ENCODE data around the gene ACVRL1.

GRCh38 chr12:51890133-51890464 lies 17.2 kb upstream of the ACVRL1 start:
- no peak for TF ChIP-seq EZH2 (IDR thresholded peaks at IDR 0.05; ENCODE audit: low read length, missing control alignments)
- TF ChIP-seq, protein P1, sequence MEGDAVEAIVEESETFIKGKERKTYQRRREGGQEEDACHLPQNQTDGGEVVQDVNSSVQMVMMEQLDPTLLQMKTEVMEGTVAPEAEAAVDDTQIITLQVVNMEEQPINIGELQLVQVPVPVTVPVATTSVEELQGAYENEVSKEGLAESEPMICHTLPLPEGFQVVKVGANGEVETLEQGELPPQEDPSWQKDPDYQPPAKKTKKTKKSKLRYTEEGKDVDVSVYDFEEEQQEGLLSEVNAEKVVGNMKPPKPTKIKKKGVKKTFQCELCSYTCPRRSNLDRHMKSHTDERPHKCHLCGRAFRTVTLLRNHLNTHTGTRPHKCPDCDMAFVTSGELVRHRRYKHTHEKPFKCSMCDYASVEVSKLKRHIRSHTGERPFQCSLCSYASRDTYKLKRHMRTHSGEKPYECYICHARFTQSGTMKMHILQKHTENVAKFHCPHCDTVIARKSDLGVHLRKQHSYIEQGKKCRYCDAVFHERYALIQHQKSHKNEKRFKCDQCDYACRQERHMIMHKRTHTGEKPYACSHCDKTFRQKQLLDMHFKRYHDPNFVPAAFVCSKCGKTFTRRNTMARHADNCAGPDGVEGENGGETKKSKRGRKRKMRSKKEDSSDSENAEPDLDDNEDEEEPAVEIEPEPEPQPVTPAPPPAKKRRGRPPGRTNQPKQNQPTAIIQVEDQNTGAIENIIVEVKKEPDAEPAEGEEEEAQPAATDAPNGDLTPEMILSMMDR (conservative IDR thresholded peaks at IDR 0.05 in 1 of 2, IDR thresholded peaks at IDR 0.05 in 1 of 2; ENCODE audit: low read depth in 1 of 2, low read length in 2 of 2): no peak

All from fibroblast of lung (primary cell).